Measurements from ENCODE around the gene GNAS. TPM values are rescaled to one million over a fixed set of nuclear protein-coding genes. Genes with fewer than 3 reads are reported as not detected.

The GNAS gene
- total and polyA plus RNA-seq, 9 of the 15 experiments (the other 6 are each of a cell fraction or from before 2014, with no cell fraction given) = 128 to 648 (median 266) TPM

DNA sequence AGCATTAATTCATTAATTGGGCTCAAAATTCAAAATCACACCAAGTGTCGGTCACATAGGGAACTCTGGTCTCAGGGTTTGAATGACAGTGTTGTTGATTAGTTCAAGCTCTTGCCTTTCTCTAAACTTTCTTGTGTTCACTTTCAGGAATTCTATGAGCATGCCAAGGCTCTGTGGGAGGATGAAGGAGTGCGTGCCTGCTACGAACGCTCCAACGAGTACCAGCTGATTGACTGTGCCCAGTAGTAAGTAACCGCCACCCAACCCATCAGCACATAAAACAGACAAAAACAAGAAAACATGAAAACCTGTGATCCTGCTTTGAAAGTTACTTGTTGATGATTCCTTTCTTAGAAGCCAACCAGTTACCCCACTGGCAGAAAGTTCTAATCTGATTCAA, 52.7 kb downstream of the GNAS start (continued):
- TF ChIP-seq MEF2A (IDR thresholded peaks at IDR 0.05; ENCODE audit: control insufficient read depth, low read depth, low read length) (no peak), ZNF764 (CRISPR knock-in tag; IDR thresholded peaks at IDR 0.05; ENCODE audit: low read depth) (no peak), ZNF551 (CRISPR knock-in tag; IDR thresholded peaks at IDR 0.05) (no peak), ZNF699 (CRISPR knock-in tag; IDR thresholded peaks at IDR 0.05; ENCODE audit: insufficient replicate concordance) (no peak), MBD2 (IDR thresholded peaks at IDR 0.05; ENCODE audit: borderline replicate concordance, low read depth) (no peak)

DNA sequence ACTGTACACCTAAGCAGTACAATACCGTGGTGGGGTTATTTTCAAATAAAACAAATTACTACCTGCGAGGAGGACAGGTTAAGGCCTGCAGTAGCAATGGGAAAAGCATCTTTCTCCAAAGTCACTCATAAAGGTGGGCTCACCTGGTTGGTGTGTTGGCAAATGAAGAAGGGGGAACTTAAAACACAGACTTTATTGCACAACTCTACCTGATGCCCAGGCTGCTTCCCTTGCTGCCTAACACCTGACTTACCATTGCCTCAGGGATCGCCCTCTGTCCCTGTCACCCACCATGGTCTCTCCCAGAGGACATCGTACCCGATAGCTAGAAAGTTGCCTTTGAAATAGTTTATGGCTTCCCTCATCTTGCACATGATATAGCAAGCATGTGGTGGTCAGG, 53.6 kb downstream of the GNAS start:
- intact Hi-C loops (cut with micrococcal nuclease) = no loop called here
- no peak overlapping the region for H3K27ac ChIP-seq (ENCODE audit: extremely low read depth, low read depth, low read length)

More for the DNA sequence above, 53.6 kb downstream of the GNAS start:
- Histone ChIP-seq H2AFZ (ENCODE audit: low read depth, low read length) (no peak overlapping the region), H3K4me1 (replicated peaks in 1 of 2; ENCODE audit: control insufficient read depth in 2 of 2, insufficient read depth in 2 of 2, low read length in 2 of 2) (peaks cover 5 to 19% of the 10 kb centered on the region in 2 experiments; a peak in 4 of 5 replicates), H3K36me3 (ENCODE audit: control insufficient read depth, insufficient read depth, low read length) (peaks cover 92% of the 10 kb centered on the region), H3K79me2 (ENCODE audit: control insufficient read depth, insufficient read depth, low read length) (peaks cover 16% of the 10 kb centered on the region), H4K20me1 (replicated peaks; ENCODE audit: control insufficient read depth, insufficient read depth, low read length) (peaks cover 6% of the 10 kb centered on the region; the same call in 1 of the 2 replicates), H3K9me3 (replicated peaks; ENCODE audit: control insufficient read depth, insufficient read depth, low read depth, low read length) (no peaks in the 10 kb centered on the region), H3K27me3 (ENCODE audit: control insufficient read depth in 2 of 2, insufficient read depth in 2 of 2, low read length in 2 of 2) (no peaks in the 10 kb centered on the region; a peak in 1 of 5 replicates), H3K9ac (ENCODE audit: insufficient read depth in 1 of 2, low read depth in 2 of 2, low read length in 2 of 2) (no peak overlapping the region), H3K9me1 (ENCODE audit: control insufficient read depth, insufficient read depth, low read length) (no peaks in the 10 kb centered on the region), H3K4me3 (no peak overlapping the region), H3K4me2 (ENCODE audit: insufficient read depth, low read length) (no peak overlapping the region)
- ATAC-seq (no peak), FAIRE-seq (no peak), DNase-seq (ENCODE audit: extremely low read depth in 1 of 4, low spot score in 3 of 4) (no peak)
- BruUV-seq (replicated peaks) = no TSS peak
- 95% methylated on average over 5 of the region's 5 CpGs for WGBS (ENCODE audit: insufficient coverage, low coverage, missing lambda C conversion rate)
- TF ChIP-seq ETV5 (CRISPR knock-in tag; IDR thresholded peaks at IDR 0.05; ENCODE audit: low read depth) (no peak), ZNF175 (CRISPR knock-in tag; IDR thresholded peaks at IDR 0.05; ENCODE audit: low read depth) (no peak), ZBTB1 (CRISPR knock-in tag; IDR thresholded peaks at IDR 0.05; ENCODE audit: borderline replicate concordance, low read depth) (no peak), ZNF696 (CRISPR knock-in tag; conservative IDR thresholded peaks at IDR 0.05) (no peak), CBFB (CRISPR knock-in tag; IDR thresholded peaks at IDR 0.05) (no peak), OTX1 (CRISPR knock-in tag; IDR thresholded peaks at IDR 0.05) (no peak), GTF2A2 (tag; IDR thresholded peaks at IDR 0.05) (no peak), CEBPB (tag; IDR thresholded peaks at IDR 0.05) (0 out of 2 replicates have a peak, but pooled peaks have one; percentile 19)
- ChIA-PET POLR2A (interaction anchor here (2.0 kb wide), 1 partner anchor 9 kb away, joined by 5 read pairs; no protein-coding TSS in a partner anchor), CTCF (ENCODE audit: low intra/inter-chr PET ratio) (no interaction called here)
- in situ Hi-C loops (cut with MboI) = no loop called here
